Tibial artery (tissue), 4 donors: Measurements from ENCODE around the gene FFAR2.

ENCODE experiments used
- DNase-seq, 2 donors: peaks; one replicate each; pipeline ENCODE4 v3.0.0-alpha.2; 2019
- H3K27ac ChIP-seq, 2 donors: fragments of 200-600 bp; sonication (generic) in 1 of 2; 1 replicate in 1 of 2; 2 replicates in 1 of 2; pipeline ENCODE4 v1.5.1; 2018 to 2019; ENCODE audit warnings: mild to moderate bottlenecking in 1 of 2
- H3K27me3 ChIP-seq, 2 donors: fragments of 200-600 bp; sonication (generic) in 1 of 2; one replicate each; pipeline versions ENCODE4 v1.5.1 to v1.6.0; 2016 to 2019
- H3K36me3 ChIP-seq, 3 donors: fragments of 200-600 bp; sonication (generic) in 2 of 3; one replicate each; pipeline ENCODE4 v1.5.1; 2016 to 2019; ENCODE audit warnings: mild to moderate bottlenecking in 2 of 3
- H3K4me1 ChIP-seq, 4 donors: fragments of 200-600 bp; sonication (generic) in 2 of 4; 1 replicate in 3 of 4; 2 replicates in 1 of 4; pipeline ENCODE4 v1.5.1; 2016 to 2019
- H3K4me3 ChIP-seq, 2 donors: fragments of 200-600 bp; sonication (generic) in 1 of 2; 1 replicate in 1 of 2; 2 replicates in 1 of 2; pipeline ENCODE4 v1.5.1; 2018 to 2019; ENCODE audit warnings: mild to moderate bottlenecking in 2 of 2
- H3K9me3 ChIP-seq, 3 donors: fragments of 200-600 bp; sonication (generic) in 1 of 3; one replicate each; pipeline ENCODE4 v1.5.1; 2016 to 2019
- intact Hi-C: fragments of 100-400 bp; cut with DNase I; formaldehyde crosslinking; loops from one replicate; pipeline ENCODE4 v1.15.0; 2023; ENCODE audit warnings: low total_unique reads
- TF ChIP-seq, protein P1 (sequence below), 2 experiments: fragments of 200-600 bp in 1 of 2; fragments of 450-650 bp in 1 of 2; IDR thresholded peaks; one replicate each; pipeline ENCODE4 v1.5.1; 2017 to 2019; ENCODE audit warnings: antibody characterized with exemption in 2 of 2, mild to moderate bottlenecking in 1 of 2, moderate library complexity in 1 of 2

The FFAR2 gene

DNA sequence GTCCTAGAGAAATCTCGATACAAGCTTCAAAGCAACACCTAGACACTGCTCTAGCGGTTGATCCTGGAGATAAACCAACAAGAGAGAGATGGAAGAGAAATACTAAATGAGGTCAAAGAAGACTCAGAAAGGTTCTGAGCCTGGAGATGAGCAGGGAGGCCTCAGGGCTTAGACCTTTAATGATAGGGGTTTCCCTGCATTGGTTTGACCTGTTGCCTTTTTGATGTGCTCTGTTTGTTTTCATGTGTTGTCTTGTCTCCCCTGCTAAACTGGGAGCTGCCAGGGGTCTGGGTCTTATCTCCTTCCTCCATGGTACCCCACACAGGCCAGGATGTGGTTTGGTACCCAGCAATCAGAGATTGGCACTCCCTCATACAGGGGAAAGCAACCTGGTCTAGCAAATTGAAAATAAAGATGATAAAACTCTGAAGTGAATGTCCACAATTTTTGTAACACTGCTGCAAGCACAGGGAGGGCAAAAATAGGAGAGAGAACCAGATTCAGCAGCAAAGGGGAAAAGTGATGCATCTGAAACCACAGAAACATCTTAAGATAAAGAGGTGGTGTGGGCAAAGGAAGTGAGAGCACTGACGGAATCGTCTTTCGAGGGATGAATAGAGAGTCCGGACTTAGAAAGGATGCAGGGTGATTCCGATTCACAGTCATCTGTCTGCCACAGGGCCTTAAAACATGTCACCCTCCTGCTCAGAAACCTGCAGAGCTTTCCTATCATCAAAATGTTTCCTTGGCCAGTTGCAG, 3.5 kb downstream of the FFAR2 start:
- TF ChIP-seq, protein P1, sequence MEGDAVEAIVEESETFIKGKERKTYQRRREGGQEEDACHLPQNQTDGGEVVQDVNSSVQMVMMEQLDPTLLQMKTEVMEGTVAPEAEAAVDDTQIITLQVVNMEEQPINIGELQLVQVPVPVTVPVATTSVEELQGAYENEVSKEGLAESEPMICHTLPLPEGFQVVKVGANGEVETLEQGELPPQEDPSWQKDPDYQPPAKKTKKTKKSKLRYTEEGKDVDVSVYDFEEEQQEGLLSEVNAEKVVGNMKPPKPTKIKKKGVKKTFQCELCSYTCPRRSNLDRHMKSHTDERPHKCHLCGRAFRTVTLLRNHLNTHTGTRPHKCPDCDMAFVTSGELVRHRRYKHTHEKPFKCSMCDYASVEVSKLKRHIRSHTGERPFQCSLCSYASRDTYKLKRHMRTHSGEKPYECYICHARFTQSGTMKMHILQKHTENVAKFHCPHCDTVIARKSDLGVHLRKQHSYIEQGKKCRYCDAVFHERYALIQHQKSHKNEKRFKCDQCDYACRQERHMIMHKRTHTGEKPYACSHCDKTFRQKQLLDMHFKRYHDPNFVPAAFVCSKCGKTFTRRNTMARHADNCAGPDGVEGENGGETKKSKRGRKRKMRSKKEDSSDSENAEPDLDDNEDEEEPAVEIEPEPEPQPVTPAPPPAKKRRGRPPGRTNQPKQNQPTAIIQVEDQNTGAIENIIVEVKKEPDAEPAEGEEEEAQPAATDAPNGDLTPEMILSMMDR (IDR thresholded peaks at IDR 0.05), result no peak
- intact Hi-C loops, result no loop called here
- Histone ChIP-seq H3K9me3 (no peaks in the 10 kb centered on the region), H3K4me1 (no peaks in the 10 kb centered on the region), H3K36me3 (no peaks in the 10 kb centered on the region), H3K27ac (no peak overlapping the region), H3K27me3 (peaks cover 0 to 13% of the 10 kb centered on the region in 2 donors), H3K4me3 (no peak overlapping the region)
- no peak for DNase-seq

DNA sequence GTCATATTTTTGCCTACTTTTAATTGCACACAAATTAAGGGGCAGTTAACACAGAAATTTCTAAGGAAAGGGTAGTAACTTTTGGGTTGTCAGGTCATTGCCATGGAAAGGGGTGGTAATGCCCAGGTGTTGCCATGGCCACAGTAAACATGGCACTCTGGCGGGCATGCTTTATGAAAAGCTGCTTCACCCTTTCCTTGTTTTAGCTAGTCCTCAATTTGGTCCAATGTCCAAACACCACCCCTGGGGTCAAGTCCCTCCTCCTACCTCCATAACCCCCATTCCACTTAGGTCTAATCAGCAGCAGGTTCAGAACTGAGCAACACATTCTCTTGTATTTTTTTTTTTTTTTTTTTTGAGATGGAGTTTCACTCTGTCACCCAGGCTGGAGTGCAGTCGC, 6.6 kb downstream of the FFAR2 start:
- Histone ChIP-seq H3K4me3 (no peak overlapping the region), H3K27ac (no peak overlapping the region), H3K9me3 (no peaks in the 10 kb centered on the region), H3K36me3 (no peaks in the 10 kb centered on the region), H3K27me3 (peaks cover 0 to 11% of the 10 kb centered on the region in 2 donors), H3K4me1 (no peaks in the 10 kb centered on the region)
- TF ChIP-seq, protein P1 (IDR thresholded peaks at IDR 0.05), result no peak
- intact Hi-C loops, result no loop called here
- no peak for DNase-seq

DNA sequence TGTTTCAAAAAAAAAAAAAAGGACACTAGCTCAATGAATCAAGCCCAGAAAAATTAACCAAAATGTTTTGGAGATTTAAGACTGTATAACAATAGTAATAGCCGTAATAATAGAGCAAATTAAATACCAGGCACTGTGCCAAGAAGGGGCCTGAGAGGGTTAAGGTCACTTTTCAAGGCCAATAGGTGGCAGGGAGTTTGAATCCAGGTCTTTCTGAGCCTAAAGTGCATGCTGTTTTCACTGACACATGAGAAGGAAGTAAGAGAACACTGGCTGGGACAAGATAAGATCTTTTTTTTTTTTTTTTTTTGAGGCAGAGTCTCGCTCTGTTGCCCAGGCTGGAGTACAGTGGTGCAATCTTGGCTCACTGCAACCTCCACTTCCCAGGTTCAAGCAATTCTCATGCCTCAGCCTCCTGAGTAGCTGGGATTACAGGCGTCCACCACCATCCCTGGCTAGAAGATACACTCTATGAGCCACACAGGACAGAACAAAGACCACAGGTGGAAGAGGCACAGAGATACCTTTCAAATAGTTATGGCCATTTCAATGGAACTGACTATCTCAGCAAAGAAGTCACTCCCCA, 7.7 kb downstream of the FFAR2 start:
- Histone ChIP-seq H3K36me3 (no peaks in the 10 kb centered on the region), H3K27ac (no peak overlapping the region), H3K9me3 (no peaks in the 10 kb centered on the region), H3K27me3 (peaks cover 0 to 3% of the 10 kb centered on the region in 2 donors), H3K4me3 (no peak overlapping the region), H3K4me1 (no peaks in the 10 kb centered on the region)
- intact Hi-C loops, result no loop called here
- no peak for DNase-seq
- TF ChIP-seq, protein P1 (IDR thresholded peaks at IDR 0.05), result no peak

DNA sequence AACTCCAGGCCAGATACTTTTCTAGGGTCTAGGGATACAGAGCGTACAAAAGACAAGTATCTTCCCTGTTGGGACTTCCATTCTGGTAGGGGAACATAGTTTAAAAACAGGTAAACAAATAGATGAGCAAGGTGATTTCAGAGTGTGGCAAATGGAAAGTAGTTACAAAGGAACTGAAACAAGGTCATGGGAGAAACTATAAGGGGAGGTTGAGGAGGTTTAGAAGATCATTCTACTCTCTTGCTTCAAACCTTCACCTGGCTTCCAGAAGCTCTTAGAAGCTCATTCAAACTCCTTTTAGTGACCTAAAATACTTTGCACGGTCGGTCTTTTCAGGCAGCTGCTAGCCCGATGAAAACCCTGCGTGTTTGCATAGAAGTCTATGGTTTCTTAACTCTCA, 9.1 kb downstream of the FFAR2 start:
- intact Hi-C loops, result no loop called here

DNA sequence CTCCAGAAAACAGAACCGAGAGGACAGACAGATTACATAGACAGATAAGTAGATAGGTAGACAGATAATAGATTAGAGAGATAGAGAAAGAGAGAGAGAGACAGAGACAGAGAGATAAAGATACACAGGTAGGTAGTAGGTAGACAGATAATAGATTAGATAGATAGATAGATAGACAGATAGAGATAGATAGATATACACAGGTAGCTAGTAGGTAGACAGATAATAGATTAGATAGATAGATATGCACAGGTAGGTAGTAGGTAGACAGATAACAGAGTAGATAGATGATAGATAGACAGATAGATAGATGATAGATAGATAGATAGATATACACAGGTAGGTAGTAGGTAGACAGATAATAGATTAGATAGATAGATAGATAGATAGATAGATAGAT, 10.1 kb downstream of the FFAR2 start:
- no peaks in the 10 kb centered on the region for H3K9me3 ChIP-seq
- H3K4me1 ChIP-seq, result no peaks in the 10 kb centered on the region
- H3K27me3 ChIP-seq, result no peaks in the 10 kb centered on the region
- no peak for DNase-seq
- intact Hi-C loops, result no loop called here
- TF ChIP-seq, protein P1 (IDR thresholded peaks at IDR 0.05), result no peak
- no peaks in the 10 kb centered on the region for H3K36me3 ChIP-seq
- no peak overlapping the region for H3K27ac ChIP-seq
- no peak overlapping the region for H3K4me3 ChIP-seq

More for the DNA sequence above, 9.1 kb downstream of the FFAR2 start:
- peaks cover 0 to 2% of the 10 kb centered on the region in 2 donors for H3K27me3 ChIP-seq
- TF ChIP-seq, protein P1 (IDR thresholded peaks at IDR 0.05), result no peak
- DNase-seq, result no peak
- no peak overlapping the region for H3K27ac ChIP-seq
- no peaks in the 10 kb centered on the region for H3K36me3 ChIP-seq
- H3K9me3 ChIP-seq, result no peaks in the 10 kb centered on the region
- no peaks in the 10 kb centered on the region for H3K4me1 ChIP-seq
- no peak overlapping the region for H3K4me3 ChIP-seq
